ENCODE data around the gene HTR1B. TPM values are rescaled to one million over a fixed set of nuclear protein-coding genes. Genes with fewer than 3 reads are reported as not detected.

The HTR1B gene
- total and polyA plus RNA-seq, 9 of the 15 experiments (the other 6 are each of a cell fraction or from before 2014, with no cell fraction given): not detected

DNA sequence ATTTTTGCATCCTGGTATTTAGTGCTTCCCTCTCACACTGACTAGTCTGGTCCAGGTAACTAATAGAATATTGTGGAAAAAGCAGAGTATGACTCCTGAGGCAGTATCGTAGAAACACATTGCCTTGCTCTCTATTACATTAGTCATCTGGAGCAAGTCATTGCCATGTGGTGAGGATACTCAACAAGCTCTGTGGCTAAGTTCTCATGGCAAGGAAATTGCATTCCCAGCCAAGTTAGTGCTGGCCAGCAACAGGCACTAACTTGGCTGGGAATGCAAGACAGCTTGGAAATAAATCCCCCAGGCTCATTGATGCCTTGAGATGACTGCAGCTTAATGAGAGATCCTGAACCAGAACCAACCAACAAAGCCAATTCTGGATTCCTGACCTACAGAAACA is 39.7 kb upstream of the HTR1B start:
- intact Hi-C loops (cut with micrococcal nuclease) (no loop called here), in situ Hi-C loops (cut with MboI) (no loop called here)
- H3K27ac ChIP-seq (ENCODE audit: extremely low read depth, low read depth, low read length): no peak overlapping the region
- H4K20me1 ChIP-seq (replicated peaks; ENCODE audit: control insufficient read depth, insufficient read depth, low read length): no peaks in the 10 kb centered on the region
- no peak overlapping the region for H3K4me2 ChIP-seq (ENCODE audit: insufficient read depth, low read length)
- H3K79me2 ChIP-seq (ENCODE audit: control insufficient read depth, insufficient read depth, low read length): no peaks in the 10 kb centered on the region
- no peaks in the 10 kb centered on the region for H3K27me3 ChIP-seq (ENCODE audit: control insufficient read depth in 2 of 2, insufficient read depth in 2 of 2, low read length in 2 of 2)
- no TSS peak for BruUV-seq (replicated peaks)
- no peak overlapping the region for H2AFZ ChIP-seq (ENCODE audit: low read depth, low read length)
- H3K4me1 ChIP-seq (replicated peaks in 1 of 2; ENCODE audit: control insufficient read depth in 2 of 2, insufficient read depth in 2 of 2, low read length in 2 of 2): no peaks in the 10 kb centered on the region
- no peaks in the 10 kb centered on the region for H3K9me3 ChIP-seq (replicated peaks; ENCODE audit: control insufficient read depth, insufficient read depth, low read depth, low read length)
- DNase-seq (ENCODE audit: extremely low read depth in 1 of 4, low spot score in 3 of 4) (no peak), ATAC-seq (no peak), FAIRE-seq (no peak)
- ChIA-PET POLR2A (no interaction called here), CTCF (ENCODE audit: low intra/inter-chr PET ratio) (no interaction called here)
- no peak overlapping the region for H3K9ac ChIP-seq (ENCODE audit: insufficient read depth in 1 of 2, low read depth in 2 of 2, low read length in 2 of 2)
- H3K9me1 ChIP-seq (ENCODE audit: control insufficient read depth, insufficient read depth, low read length): no peaks in the 10 kb centered on the region
- H3K36me3 ChIP-seq (ENCODE audit: control insufficient read depth, insufficient read depth, low read length): no peaks in the 10 kb centered on the region; the same call in 2 of the 3 replicates
- 0% methylated on average over 1 of the region's 1 CpG for WGBS (ENCODE audit: insufficient coverage, low coverage, missing lambda C conversion rate)
- no peak for TF ChIP-seq PYGO2 (tag; IDR thresholded peaks at IDR 0.05)
- TF ChIP-seq, protein P1, sequence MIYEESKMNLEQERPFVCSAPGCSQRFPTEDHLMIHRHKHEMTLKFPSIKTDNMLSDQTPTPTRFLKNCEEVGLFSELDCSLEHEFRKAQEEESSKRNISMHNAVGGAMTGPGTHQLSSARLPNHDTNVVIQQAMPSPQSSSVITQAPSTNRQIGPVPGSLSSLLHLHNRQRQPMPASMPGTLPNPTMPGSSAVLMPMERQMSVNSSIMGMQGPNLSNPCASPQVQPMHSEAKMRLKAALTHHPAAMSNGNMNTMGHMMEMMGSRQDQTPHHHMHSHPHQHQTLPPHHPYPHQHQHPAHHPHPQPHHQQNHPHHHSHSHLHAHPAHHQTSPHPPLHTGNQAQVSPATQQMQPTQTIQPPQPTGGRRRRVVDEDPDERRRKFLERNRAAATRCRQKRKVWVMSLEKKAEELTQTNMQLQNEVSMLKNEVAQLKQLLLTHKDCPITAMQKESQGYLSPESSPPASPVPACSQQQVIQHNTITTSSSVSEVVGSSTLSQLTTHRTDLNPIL (CRISPR knock-in tag; IDR thresholded peaks at IDR 0.05): no peak
- TF ChIP-seq DNMT1 (IDR thresholded peaks at IDR 0.05): no peak
- H3K4me3 ChIP-seq: no peak overlapping the region

DNA sequence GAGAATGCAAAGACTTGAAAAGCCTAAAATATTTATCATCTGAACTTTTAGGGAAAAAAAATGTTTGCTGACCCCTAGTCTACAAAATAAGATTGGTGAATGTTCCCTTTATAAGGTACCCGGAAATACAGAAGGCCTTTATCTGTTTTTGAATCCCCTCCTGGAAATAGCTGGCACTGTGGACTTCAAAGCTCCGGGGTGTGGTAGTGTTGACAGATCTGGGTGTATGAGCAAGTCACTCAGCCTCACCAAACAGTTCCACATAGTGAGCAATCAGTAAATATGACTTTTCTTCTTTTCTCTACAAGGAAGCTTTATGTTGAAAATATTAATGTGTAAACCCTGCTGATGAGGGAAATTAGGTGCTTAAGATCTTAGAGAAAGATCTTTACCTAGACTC is 29.2 kb upstream of the HTR1B start:
- ATAC-seq (no peak), FAIRE-seq (no peak), DNase-seq (ENCODE audit: extremely low read depth in 1 of 4, low spot score in 3 of 4) (no peak)
- no peak for TF ChIP-seq ZNF583 (CRISPR knock-in tag; IDR thresholded peaks at IDR 0.05)
- TF ChIP-seq, protein P2, sequence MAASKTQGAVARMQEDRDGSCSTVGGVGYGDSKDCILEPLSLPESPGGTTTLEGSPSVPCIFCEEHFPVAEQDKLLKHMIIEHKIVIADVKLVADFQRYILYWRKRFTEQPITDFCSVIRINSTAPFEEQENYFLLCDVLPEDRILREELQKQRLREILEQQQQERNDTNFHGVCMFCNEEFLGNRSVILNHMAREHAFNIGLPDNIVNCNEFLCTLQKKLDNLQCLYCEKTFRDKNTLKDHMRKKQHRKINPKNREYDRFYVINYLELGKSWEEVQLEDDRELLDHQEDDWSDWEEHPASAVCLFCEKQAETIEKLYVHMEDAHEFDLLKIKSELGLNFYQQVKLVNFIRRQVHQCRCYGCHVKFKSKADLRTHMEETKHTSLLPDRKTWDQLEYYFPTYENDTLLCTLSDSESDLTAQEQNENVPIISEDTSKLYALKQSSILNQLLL (CRISPR knock-in tag; IDR thresholded peaks at IDR 0.05; ENCODE audit: borderline replicate concordance): no peak
- CTCF ChIA-PET (ENCODE audit: low intra/inter-chr PET ratio): no interaction called here
- in situ Hi-C loops (cut with MboI) (no loop called here), intact Hi-C loops (cut with micrococcal nuclease) (no loop called here)
- Histone ChIP-seq H3K9me3 (replicated peaks; ENCODE audit: control insufficient read depth, insufficient read depth, low read depth, low read length) (no peaks in the 10 kb centered on the region; the same call in 1 of the 2 replicates), H3K4me3 (no peak overlapping the region), H2AFZ (ENCODE audit: low read depth, low read length) (no peak overlapping the region), H4K20me1 (replicated peaks; ENCODE audit: control insufficient read depth, insufficient read depth, low read length) (no peaks in the 10 kb centered on the region), H3K9ac (ENCODE audit: insufficient read depth in 1 of 2, low read depth in 2 of 2, low read length in 2 of 2) (no peak overlapping the region), H3K79me2 (ENCODE audit: control insufficient read depth, insufficient read depth, low read length) (no peaks in the 10 kb centered on the region), H3K27ac (ENCODE audit: extremely low read depth, low read depth, low read length) (no peak overlapping the region), H3K4me1 (replicated peaks in 1 of 2; ENCODE audit: control insufficient read depth in 2 of 2, insufficient read depth in 2 of 2, low read length in 2 of 2) (no peaks in the 10 kb centered on the region), H3K4me2 (ENCODE audit: insufficient read depth, low read length) (no peak overlapping the region), H3K9me1 (ENCODE audit: control insufficient read depth, insufficient read depth, low read length) (no peaks in the 10 kb centered on the region), H3K27me3 (ENCODE audit: control insufficient read depth in 2 of 2, insufficient read depth in 2 of 2, low read length in 2 of 2) (no peaks in the 10 kb centered on the region), H3K36me3 (ENCODE audit: control insufficient read depth, insufficient read depth, low read length) (no peaks in the 10 kb centered on the region)
- WGBS (ENCODE audit: insufficient coverage, low coverage, missing lambda C conversion rate): 0% methylated on average over 2 of the region's 2 CpGs
- BruUV-seq (replicated peaks): no TSS peak
- POLR2A ChIA-PET: no interaction called here
